Hematopoietic multipotent progenitor cell treated with erythropoietin and hydrocortisone succinate and interleukin-3 and kit ligand, for 6 days (in vitro differentiated cells): Measurements from ENCODE around the gene GAMT.
"Not testable (repeated sequence)": the region's sequence is repeated elsewhere in the genome, so short reads cannot be mapped to it uniquely, and the experiment has no call there.

ENCODE experiments used
- DNase-seq: peaks from one replicate; pipeline ENCODE4 v3.0.0-alpha.2; 2015

The GAMT gene

DNA sequence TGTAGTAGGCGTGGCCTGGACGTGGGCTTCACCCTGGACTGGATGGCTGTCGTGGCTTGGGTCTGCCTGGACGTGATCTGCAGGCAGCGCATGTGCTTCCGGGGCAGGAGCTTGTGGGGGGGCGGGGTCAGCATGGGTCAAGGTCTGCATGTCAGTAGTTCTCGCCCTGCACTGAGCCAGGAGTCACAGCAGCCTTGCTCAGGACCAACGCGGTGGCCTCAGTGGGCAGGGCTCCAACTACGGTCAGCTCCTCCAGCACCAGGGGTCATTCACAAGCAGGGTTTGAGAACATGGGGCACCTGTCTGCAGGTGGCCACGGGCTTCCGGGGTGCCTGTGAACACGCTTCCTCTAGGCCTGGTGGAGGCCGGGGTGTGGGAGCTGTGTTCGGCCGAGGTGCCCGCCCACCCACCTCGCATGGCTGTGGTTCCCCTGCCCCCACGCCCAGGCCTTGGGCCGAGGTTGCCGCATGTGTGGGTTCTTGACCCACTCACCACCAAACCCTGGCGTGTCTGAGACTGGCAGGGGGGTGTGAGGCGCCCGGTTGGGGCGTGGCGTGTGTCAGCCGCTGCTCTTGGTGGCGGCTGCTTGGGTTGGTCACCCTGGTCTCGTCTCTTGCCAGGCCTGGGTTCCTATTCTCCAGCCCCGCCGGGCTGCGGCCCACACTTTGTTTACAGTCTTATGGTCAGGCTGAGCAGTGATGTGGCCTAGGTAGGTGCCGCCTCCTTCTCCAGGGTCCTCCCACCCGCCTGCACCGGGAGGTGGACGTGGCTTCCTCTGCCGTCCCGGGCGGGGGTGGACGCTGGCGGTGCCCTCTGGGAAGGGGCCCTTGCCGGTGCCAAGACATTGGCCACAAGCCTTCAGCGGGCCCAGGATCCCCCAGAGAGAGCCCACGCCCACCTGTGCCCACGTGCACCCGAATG lies 32.0 kb upstream of the GAMT start:
- DNase-seq, result no peak

- DNase-seq, result no peak
Observed at GRCh38 chr19:1432507-1432887, 31.2 kb upstream of the GAMT start.

DNA sequence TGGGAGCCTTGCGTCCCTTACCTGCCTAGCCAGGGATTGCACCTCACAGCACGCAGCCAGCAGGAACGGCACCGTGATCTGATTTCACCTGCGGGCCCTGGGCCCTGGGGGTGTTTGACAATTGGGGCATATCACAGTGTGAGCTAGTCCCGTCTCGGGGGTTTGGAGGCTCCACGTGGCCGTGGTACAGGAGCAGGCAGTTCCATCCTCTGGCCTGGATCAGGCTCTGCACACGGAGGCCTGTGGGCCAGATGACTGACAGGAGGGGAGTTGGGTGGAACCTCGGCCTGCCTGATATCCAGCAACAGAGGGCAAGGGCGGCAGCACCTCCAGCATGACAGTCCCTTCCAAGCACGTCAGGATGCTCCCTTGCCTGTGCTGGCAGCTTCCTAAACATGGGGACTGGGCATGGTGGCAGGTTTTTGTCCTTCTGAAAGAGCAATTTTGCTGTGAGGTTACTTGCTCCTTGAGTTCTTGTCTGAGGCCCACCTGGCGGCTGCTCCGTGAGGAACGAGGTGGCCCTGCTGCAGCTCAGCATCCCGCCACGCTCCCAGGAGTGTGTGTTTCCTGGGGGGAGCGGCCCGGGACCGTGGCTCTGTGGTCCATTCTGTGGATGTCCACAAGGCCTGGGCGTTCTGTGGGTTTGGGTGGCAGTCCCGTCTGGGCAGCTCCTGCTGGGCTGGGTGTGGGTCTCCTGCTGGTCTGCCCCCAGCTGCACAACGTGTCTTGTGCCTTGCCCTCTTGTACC lies 30.6 kb upstream of the GAMT start:
- DNase-seq, result no peak

DNA sequence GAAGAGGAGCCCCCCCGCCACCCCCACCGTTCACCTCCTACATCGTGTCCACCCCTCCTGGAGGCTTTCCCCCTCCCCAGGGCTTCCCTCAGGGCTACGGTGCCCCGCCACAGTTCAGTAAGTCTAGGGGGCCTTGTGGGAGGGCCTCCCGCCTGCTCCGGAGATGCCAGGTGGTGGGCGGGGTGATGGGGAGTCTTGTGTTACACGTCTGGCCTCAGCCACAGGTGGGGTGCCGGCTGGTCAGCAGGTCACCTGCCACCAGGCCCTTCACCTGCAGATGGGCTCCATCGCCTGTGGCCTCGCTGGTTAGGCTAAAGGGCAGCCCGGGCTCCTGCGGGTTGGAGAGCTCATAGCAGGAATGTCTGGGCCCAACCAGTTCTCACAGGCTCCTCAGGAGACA lies 28.9 kb upstream of the GAMT start:
- no peak for DNase-seq

- DNase-seq, result no peak
Observed at GRCh38 chr19:1429750-1430149, 28.4 kb upstream of the GAMT start.

DNA sequence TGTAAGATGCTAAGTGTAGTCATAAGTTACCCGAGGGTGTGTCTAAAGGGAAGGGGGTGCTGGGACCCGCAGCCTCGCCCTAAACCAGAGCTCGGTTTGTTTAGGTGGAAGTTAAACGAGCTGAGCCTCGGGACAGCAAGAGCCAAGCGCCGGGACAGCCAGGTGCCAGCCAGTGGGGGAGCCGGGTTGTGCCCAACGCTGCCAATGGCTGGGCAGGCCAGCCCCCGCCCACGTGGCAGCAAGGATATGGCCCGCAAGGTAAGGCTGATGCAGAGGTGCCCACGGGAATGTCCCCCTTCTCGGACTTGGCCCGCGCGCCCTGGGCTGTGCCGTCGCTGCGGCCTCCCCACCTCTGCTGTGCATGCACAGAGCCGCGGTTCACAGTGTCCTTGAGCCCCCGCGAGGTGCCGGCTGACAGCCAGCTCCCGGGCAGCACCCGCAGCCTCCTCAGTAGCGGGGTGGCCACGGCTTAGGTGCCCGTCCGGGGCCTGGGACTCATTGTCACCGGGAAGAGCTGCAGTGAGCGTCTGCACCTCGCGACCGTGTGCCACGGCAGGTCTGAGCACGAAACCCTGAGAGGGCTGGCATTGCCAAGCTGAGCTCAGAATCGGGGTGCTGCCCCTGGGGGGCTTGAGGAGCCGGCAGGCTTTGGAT lies 27.5 kb upstream of the GAMT start:
- DNase-seq, result no peak

- DNase-seq, result no peak
Observed at GRCh38 chr19:1427221-1427920, 26.0 kb upstream of the GAMT start.

DNA sequence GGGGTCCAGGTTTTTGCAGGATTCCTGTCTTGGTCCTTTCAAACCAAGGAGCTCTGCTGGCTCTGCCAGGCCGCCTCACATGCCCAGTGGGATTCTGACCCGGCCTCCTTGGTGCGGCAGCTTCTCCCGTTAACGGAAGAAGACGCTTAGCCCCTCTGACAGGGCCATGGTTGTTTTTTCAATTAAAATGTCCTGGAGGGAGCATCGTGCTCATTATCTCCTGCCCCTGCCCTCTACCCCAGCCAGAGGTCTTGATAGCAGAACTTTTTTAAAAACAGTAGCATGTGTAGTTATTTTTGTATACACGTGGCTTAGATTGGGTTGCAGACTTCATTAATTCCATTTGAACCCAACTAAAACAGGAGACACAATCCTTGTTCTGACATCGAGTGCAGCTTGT lies 25.4 kb upstream of the GAMT start:
- no peak for DNase-seq

GRCh38 chr19:1425902-1426301 lies 24.6 kb upstream of the GAMT start:
- DNase-seq, result no peak

DNA sequence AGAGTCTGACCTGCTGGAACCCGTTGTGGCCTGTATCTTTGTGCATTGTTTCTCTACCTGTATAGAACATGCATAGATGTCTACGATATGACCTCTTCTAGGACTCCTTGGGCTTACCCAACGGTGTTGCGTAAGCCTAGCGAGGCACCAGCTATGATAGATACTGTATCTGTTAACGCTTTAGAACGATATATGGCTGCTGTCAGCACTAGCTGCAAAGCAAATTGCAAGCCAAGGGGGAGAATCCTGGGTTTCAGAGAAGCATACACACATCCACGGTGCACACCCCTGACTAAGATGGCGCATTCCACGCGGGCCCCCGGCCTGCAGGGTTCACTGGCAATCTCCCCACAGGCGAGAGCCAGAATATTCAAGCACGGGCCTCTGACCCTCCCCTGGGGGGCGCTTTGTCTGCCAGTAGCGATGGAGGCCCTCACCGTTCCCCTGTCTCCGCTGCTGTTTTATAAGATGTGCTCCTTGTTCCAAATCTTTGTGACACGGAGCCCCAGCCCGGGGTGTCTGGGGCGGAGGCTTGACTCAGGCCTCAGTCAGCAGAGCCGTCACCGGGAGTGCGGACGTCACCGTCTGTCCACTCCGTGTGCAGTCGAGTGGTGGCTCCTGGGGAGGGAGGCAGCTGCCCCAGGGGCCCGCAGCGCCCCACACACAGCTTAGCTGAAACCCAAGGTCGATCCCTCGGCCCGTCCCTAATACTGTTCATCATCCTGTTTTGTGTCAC lies 23.9 kb upstream of the GAMT start:
- peak; percentile 39 for DNase-seq

- DNase-seq, result no peak
Observed at GRCh38 chr19:1424192-1424955, 23.0 kb upstream of the GAMT start.

GRCh38 chr19:1423436-1424191 lies 22.3 kb upstream of the GAMT start:
- no peak for DNase-seq

GRCh38 chr19:1422943-1423342 lies 21.6 kb upstream of the GAMT start:
- no peak for DNase-seq

DNA sequence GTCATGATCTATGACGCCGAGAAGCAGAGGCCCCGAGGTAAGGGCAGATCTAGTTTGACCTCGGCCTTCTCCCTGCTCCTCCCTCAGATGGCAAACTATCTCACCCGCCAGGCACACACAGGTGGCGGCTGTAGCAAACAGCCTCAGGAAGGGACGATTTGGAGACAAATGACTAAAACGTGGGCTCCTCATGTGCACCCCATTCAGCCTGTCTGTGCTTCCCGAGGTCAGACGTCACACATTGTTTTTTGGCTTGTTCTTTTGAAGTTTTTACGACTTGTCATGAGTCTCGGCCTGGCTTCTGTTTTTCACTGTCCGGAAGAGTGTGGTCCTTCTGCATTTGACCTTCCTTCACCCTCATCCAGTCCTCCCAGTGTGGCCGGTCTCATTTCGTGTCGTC lies 21.0 kb upstream of the GAMT start:
- no peak for DNase-seq

GRCh38 chr19:1421958-1422305 lies 20.6 kb upstream of the GAMT start:
- DNase-seq, result no peak

DNA sequence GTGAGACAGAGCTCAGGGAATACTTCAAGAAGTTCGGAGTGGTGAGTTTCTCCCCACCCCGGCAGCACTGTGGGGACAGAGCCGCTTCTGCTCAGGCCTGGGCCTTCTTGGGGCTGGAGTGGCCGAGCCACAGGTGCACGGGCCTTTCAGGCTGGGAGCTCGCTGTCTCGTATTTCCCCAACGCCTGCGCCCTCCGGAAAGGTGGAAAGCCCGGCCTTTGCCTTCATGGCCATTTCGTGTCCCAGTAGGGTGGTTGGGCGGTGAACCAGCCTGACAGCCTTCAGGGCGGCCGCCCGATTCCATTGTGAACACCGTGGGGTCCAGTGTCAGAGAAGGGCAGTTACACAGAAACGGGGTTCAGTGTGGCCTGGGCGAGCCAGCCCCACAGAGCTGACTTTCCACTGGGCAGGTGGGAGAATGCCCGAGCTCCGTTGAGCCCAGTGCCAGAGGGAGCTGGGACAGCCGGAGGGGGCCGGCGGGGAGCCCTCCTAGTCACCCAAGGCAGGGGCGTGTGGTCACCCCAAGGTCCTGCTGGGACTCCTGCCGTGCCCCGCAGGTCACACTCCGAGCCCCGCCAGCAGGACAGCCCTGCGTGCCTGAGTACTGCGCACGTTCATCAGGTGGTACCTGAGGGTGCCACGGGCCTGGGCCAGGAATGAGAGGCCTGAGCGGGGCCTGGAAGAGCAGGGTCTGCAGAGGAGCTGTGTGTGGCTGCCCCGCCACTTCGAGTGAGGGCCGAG lies 20.0 kb upstream of the GAMT start:
- DNase-seq, result no peak

DNA sequence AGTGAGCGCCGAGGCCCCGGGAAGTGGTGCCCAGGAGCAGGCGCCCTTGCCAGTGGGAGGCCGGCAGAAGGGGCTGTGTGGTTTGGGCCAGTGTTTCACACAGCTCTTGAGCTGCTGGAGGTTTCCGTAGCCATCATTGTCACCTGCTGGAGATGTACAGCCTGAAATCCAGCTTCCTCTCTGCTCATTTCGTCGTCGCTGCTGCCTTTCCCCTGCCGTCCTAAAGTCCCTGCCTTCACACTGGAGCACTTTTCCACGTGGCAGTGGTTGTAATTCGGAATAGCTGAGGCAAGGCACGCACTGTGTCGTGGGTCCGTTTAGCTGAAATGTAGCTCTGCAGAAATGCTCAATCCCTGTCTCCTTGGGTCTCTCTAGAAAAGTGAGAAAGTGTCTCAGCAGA lies 19.2 kb upstream of the GAMT start:
- no peak for DNase-seq

- DNase-seq, result not testable (repeated sequence)
Observed at GRCh38 chr19:1420085-1420484, 18.7 kb upstream of the GAMT start.

DNA sequence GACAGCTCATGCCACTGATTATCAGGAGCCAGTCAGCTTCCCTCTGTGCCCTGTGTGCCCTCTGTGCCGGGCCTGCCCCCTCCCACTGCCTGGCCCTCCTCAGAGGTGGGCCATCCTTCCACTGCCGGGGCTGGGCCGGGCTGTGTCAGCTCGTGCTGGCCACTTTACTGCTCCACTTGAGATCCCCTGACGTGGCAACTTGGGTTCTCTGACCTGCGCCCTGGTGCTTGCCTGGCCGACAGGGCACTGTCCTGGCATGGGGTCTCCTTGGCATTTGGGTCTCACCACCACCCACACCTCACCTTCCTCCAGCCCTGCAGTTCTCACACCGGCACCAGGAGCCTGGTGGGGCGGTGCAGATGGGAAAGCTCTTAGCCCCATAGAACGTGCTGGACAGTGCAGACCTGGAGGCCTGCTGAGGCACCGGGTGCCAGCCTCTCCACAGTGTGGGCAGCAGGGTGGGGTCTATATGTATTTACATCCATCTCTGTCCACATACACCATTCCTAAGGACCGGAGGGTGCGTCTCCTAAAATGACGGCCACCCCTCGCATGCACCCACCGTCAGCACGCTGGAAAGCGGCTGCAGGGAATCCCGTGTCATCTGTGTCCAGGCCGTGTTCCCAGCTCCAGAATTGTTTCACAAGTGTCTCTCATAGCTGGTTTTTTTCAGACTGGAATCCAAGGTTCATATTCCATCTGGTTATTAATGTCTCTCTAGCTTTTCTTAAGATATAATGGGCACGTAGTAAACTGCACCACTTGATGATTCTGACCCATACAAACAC lies 17.8 kb upstream of the GAMT start:
- DNase-seq, result no peak

DNA sequence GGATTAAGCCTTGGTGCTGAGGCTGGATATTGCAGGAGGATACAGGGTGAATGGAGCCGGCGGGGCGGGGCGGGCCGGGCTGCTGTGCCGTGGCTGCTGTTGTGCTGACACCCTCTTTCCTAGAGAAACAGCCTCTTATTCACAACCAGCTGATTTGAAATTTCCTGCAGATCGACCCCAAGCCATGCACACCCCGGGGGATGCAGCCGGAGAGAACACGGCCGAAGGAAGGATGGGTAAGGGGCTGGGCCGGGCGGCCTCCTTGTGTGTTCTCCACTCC lies 17.1 kb upstream of the GAMT start:
- DNase-seq, result no peak
